DOHH2 (cell line): ENCODE measurements around the gene ZNF746.

Experiments
- EZH2phosphoT487 ChIP-seq: fragments of 200-600 bp; sonication (generic); IDR thresholded peaks from 2 replicates; pipeline ENCODE4 v1.6.1; 2017; ENCODE audit warnings: borderline replicate concordance, mild to moderate bottlenecking, antibody characterized with exemption, low read length, moderate library complexity, mixed read lengths
- TF ChIP-seq, protein P1 (sequence below): fragments of 200-600 bp; sonication (generic); IDR thresholded peaks from one replicate; pipeline ENCODE4 v1.5.1; 2014; ENCODE audit warnings: antibody characterized with exemption, mild to moderate bottlenecking, low read depth, low read length; ENCODE audit not compliant: poor library complexity, severe bottlenecking

DNA sequence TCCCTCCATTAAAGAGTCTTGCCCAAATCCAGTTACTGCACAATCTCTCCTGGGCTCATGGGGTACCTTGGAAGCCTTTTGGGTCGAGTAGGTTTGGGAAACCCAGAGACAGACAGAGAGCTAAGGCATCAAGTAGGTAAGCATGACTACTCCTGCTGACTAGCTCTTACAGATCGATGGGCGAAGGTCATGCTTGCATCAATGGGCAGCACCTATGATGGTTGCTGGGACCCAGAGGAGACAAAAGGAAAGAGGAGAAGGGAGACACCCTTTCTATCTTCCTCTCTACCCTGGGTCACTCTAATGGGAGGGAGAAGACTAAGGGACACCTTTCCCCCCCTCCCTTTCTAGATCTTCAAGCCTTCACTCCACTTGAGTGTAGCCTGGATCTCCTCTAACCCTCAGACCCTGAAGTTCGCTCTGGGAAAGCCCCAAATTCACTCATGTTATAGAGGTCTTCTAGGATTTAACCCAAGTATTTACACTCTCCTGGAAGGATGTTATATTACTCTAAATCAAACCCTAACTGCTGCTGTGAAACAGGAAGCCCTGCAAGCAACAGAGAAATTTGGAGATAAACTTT is 31.6 kb upstream of the ZNF746 start:
- TF ChIP-seq, protein P1, sequence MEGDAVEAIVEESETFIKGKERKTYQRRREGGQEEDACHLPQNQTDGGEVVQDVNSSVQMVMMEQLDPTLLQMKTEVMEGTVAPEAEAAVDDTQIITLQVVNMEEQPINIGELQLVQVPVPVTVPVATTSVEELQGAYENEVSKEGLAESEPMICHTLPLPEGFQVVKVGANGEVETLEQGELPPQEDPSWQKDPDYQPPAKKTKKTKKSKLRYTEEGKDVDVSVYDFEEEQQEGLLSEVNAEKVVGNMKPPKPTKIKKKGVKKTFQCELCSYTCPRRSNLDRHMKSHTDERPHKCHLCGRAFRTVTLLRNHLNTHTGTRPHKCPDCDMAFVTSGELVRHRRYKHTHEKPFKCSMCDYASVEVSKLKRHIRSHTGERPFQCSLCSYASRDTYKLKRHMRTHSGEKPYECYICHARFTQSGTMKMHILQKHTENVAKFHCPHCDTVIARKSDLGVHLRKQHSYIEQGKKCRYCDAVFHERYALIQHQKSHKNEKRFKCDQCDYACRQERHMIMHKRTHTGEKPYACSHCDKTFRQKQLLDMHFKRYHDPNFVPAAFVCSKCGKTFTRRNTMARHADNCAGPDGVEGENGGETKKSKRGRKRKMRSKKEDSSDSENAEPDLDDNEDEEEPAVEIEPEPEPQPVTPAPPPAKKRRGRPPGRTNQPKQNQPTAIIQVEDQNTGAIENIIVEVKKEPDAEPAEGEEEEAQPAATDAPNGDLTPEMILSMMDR, result no peak
- TF ChIP-seq EZH2phosphoT487, result no peak
